OCI-LY1 (cell line): ENCODE results near the gene SFT2D1.

ENCODE experiments used
- CTCF ChIP-seq: fragments of 200-600 bp; sonication (generic), shearing (Covaris generic); IDR thresholded peaks from 2 replicates; pipeline ENCODE4 v1.5.1; 2017; ENCODE audit warnings: mild to moderate bottlenecking, antibody characterized with exemption, low read length, moderate library complexity, mixed read lengths
- EZH2 ChIP-seq: fragments of 200-600 bp; sonication (generic), shearing (Covaris generic); IDR thresholded peaks from 2 replicates; pipeline ENCODE4 v1.8.0; 2017; ENCODE audit warnings: borderline replicate concordance, mixed run types, mild to moderate bottlenecking, antibody characterized with exemption, low read length, moderate library complexity, mixed read lengths

- TF ChIP-seq CTCF (no peak), EZH2 (no peak)
These were observed 59.8 kb downstream of the SFT2D1 start for GRCh38 chr6:166282394-166283032.
